Measurements from ENCODE around the gene APBA3. TPM values are rescaled to one million over a fixed set of nuclear protein-coding genes. Genes with fewer than 3 reads are reported as not detected.

Gene APBA3
- polyA plus RNA-seq, 2 of the 4 experiments (the other 2 are of a cell fraction): 5.5 to 10.0 TPM

DNA sequence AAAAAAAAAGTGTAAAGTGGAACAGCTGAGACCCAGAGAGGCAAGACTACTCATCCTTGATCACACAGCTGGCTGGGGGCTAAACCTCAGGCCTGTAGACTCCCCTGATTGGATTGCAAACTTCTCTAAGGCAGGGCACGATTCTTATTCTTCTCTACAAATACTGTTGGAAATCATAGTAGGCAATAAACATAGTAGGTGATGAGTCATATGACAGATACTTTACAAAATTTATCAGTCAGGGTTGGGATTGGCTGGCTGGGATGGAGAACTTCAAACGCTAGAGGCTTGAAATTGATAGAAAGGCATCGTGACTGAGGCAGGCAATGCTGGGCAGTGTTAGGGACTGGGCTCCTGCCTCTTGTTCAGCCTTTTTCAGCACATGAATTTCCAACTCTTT lies 30.6 kb upstream of the APBA3 start:
- ChIA-PET CTCF (interaction anchor here (0.6 kb wide), 1 partner anchor 33 kb away, joined by 4 read pairs; no protein-coding TSS in a partner anchor), POLR2A (no interaction called here)
- TF ChIP-seq HEYL (CRISPR knock-in tag; IDR thresholded peaks at IDR 0.05) (no peak), EHMT2 (IDR thresholded peaks at IDR 0.05; ENCODE audit: low read depth) (no peak), RCOR1 (IDR thresholded peaks at IDR 0.05; ENCODE audit: low read depth, low read length) (no peak)
- H3K27ac ChIP-seq: no peak overlapping the region
- H3K4me2 ChIP-seq: no peak overlapping the region
- no peaks in the 10 kb centered on the region for H3K4me1 ChIP-seq
- H3K9me3 ChIP-seq: peaks cover 11% of the 10 kb centered on the region; the same call in 1 of the 3 replicates
- 44% methylated on average over 3 of the region's 3 CpGs for WGBS (ENCODE audit: missing lambda C conversion rate)
- FAIRE-seq (no peak), ATAC-seq (no peak), DNase-seq (ENCODE audit: low read depth in 1 of 2, low spot score in 1 of 2) (no peak)
- no peak overlapping the region for H3K4me3 ChIP-seq

DNA sequence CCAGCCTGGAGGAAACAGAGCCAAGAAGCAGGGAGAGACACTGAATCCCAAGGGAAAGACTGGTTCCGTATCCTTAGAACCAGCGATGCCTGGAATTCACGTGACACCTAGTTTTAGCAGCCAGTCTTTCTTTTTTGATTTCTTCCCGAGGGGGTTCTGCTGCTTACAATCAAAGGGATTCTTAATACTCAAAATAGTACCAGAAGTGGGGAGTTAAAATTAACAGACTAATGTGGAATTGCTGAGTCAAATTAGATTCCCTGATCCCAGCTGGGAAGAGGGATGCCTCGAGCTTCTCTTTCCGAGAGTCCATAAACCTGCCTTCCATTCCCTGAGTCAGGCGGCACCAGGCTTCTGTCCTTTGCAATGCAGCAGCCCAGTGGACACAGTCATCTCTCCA lies 29.4 kb upstream of the APBA3 start:
- H3K4me1 ChIP-seq: no peaks in the 10 kb centered on the region
- no peak for DNase-seq (ENCODE audit: low read depth in 1 of 2, low spot score in 1 of 2)
- no peak overlapping the region for H3K4me3 ChIP-seq
- no peak overlapping the region for H3K27ac ChIP-seq
- FAIRE-seq: no peak
- ChIA-PET CTCF (interaction anchor here (1.3 kb wide), 1 partner anchor 30 kb away, joined by 4 read pairs; no protein-coding TSS in a partner anchor), POLR2A (no interaction called here)
- no peak for ATAC-seq
- no peaks in the 10 kb centered on the region for H3K9me3 ChIP-seq
- no peak overlapping the region for H3K4me2 ChIP-seq
- no peak for TF ChIP-seq HOXB13 (CRISPR knock-in tag; IDR thresholded peaks at IDR 0.05; ENCODE audit: low read depth)
- no peak for TF ChIP-seq KDM5A (IDR thresholded peaks at IDR 0.05)
- TF ChIP-seq, protein P1, sequence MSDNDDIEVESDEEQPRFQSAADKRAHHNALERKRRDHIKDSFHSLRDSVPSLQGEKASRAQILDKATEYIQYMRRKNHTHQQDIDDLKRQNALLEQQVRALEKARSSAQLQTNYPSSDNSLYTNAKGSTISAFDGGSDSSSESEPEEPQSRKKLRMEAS (IDR thresholded peaks at IDR 0.05): no peak
- TF ChIP-seq ZC3H11A (IDR thresholded peaks at IDR 0.05): no peak
- no peak for TF ChIP-seq POLR2A (IDR thresholded peaks at IDR 0.05; ENCODE audit: low read length)
- TF ChIP-seq, protein P2, sequence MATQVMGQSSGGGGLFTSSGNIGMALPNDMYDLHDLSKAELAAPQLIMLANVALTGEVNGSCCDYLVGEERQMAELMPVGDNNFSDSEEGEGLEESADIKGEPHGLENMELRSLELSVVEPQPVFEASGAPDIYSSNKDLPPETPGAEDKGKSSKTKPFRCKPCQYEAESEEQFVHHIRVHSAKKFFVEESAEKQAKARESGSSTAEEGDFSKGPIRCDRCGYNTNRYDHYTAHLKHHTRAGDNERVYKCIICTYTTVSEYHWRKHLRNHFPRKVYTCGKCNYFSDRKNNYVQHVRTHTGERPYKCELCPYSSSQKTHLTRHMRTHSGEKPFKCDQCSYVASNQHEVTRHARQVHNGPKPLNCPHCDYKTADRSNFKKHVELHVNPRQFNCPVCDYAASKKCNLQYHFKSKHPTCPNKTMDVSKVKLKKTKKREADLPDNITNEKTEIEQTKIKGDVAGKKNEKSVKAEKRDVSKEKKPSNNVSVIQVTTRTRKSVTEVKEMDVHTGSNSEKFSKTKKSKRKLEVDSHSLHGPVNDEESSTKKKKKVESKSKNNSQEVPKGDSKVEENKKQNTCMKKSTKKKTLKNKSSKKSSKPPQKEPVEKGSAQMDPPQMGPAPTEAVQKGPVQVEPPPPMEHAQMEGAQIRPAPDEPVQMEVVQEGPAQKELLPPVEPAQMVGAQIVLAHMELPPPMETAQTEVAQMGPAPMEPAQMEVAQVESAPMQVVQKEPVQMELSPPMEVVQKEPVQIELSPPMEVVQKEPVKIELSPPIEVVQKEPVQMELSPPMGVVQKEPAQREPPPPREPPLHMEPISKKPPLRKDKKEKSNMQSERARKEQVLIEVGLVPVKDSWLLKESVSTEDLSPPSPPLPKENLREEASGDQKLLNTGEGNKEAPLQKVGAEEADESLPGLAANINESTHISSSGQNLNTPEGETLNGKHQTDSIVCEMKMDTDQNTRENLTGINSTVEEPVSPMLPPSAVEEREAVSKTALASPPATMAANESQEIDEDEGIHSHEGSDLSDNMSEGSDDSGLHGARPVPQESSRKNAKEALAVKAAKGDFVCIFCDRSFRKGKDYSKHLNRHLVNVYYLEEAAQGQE (IDR thresholded peaks at IDR 0.05): no peak
- TF ChIP-seq MAZ (IDR thresholded peaks at IDR 0.05; ENCODE audit: borderline replicate concordance, low read depth, low read length): no peak
- TF ChIP-seq TFCP2L1 (CRISPR knock-in tag; IDR thresholded peaks at IDR 0.05): no peak
- TF ChIP-seq NPAS2 (CRISPR knock-in tag; IDR thresholded peaks at IDR 0.05; ENCODE audit: borderline replicate concordance): no peak
- no peak for TF ChIP-seq EHF (CRISPR knock-in tag; IDR thresholded peaks at IDR 0.05)
- TF ChIP-seq FOSL2 (IDR thresholded peaks at IDR 0.05): no peak
- TF ChIP-seq FOSL2 (CRISPR knock-in tag; IDR thresholded peaks at IDR 0.05): no peak
- no peak for TF ChIP-seq ZNF302 (CRISPR knock-in tag; IDR thresholded peaks at IDR 0.05)
- no peak for TF ChIP-seq ZSCAN20 (CRISPR knock-in tag; IDR thresholded peaks at IDR 0.05)
- TF ChIP-seq MAFK (IDR thresholded peaks at IDR 0.05; ENCODE audit: partially characterized antibody): no peak
- no peak for TF ChIP-seq CEBPB (IDR thresholded peaks at IDR 0.05)
- TF ChIP-seq HOXB5 (CRISPR knock-in tag; IDR thresholded peaks at IDR 0.05): no peak
- TF ChIP-seq CHD4 (IDR thresholded peaks at IDR 0.05; ENCODE audit: borderline replicate concordance): no peak
- TF ChIP-seq, protein P3, sequence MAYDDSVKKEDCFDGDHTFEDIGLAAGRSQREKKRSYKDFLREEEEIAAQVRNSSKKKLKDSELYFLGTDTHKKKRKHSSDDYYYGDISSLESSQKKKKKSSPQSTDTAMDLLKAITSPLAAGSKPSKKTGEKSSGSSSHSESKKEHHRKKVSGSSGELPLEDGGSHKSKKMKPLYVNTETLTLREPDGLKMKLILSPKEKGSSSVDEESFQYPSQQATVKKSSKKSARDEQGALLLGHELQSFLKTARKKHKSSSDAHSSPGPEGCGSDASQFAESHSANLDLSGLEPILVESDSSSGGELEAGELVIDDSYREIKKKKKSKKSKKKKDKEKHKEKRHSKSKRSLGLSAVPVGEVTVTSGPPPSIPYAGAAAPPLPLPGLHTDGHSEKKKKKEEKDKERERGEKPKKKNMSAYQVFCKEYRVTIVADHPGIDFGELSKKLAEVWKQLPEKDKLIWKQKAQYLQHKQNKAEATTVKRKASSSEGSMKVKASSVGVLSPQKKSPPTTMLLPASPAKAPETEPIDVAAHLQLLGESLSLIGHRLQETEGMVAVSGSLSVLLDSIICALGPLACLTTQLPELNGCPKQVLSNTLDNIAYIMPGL (CRISPR knock-in tag; IDR thresholded peaks at IDR 0.05; ENCODE audit: borderline replicate concordance): no peak
- TF ChIP-seq GATA3 (IDR thresholded peaks at IDR 0.05; ENCODE audit: borderline replicate concordance): no peak
- TF ChIP-seq POLR2AphosphoS2 (conservative IDR thresholded peaks at IDR 0.05; ENCODE audit: low read length): no peak
- 72% methylated on average over 7 of the region's 7 CpGs for WGBS (ENCODE audit: missing lambda C conversion rate)

Data from A549 (cell line).